WERI-Rb-1 (cell line): ENCODE data around the gene TMPRSS11A.

ENCODE experiments used
- DNase-seq: peaks from one replicate; pipeline ENCODE4 v3.0.0-alpha.2; 2020
- H3K27ac ChIP-seq: fragments of 250-450 bp; sonication (Bioruptor Pico); 2 replicates; pipeline ENCODE4 v1.5.1; 2020; ENCODE audit warnings: mild to moderate bottlenecking, moderate library complexity
- H3K27me3 ChIP-seq: fragments of 250-450 bp; sonication (Bioruptor Pico); 2 replicates; pipeline ENCODE4 v1.5.1; 2021; ENCODE audit warnings: mild to moderate bottlenecking, low read depth, moderate library complexity; ENCODE audit not compliant: insufficient read depth, severe bottlenecking
- H3K36me3 ChIP-seq: fragments of 250-450 bp; sonication (Bioruptor Pico); 2 replicates; pipeline ENCODE4 v1.5.1; 2020; ENCODE audit warnings: mild to moderate bottlenecking, moderate library complexity
- H3K4me3 ChIP-seq: 2 replicates; pipeline ENCODE4 v1.5.1; 2011; ENCODE audit warnings: low read depth, mild to moderate bottlenecking, control low read depth, low read length
- H3K9me3 ChIP-seq: fragments of 250-450 bp; sonication (Bioruptor Pico); 2 replicates; pipeline ENCODE4 v1.5.1; 2021; ENCODE audit warnings: mild to moderate bottlenecking, moderate library complexity; ENCODE audit not compliant: severe bottlenecking
- CTCF ChIP-seq: IDR thresholded peaks from 2 replicates; pipeline ENCODE4 v1.5.1; 2011; ENCODE audit warnings: low read depth, mild to moderate bottlenecking, control low read depth, inconsistent platforms, low read length

TMPRSS11A gene

GRCh38 chr4:67874986-67875385, 88.3 kb downstream of the TMPRSS11A start:
- DNase-seq: no peak
- Histone ChIP-seq H3K27ac (no peak overlapping the region), H3K4me3 (no peak overlapping the region), H3K27me3 (no peaks in the 10 kb centered on the region), H3K36me3 (no peaks in the 10 kb centered on the region), H3K9me3 (no peaks in the 10 kb centered on the region)
- TF ChIP-seq CTCF: no peak

GRCh38 chr4:67873116-67873515, 90.2 kb downstream of the TMPRSS11A start:
- no peak overlapping the region for H3K4me3 ChIP-seq
- H3K36me3 ChIP-seq: no peaks in the 10 kb centered on the region
- no peak for DNase-seq
- H3K9me3 ChIP-seq: no peaks in the 10 kb centered on the region
- no peak overlapping the region for H3K27ac ChIP-seq
- H3K27me3 ChIP-seq: no peaks in the 10 kb centered on the region
- TF ChIP-seq CTCF: no peak

GRCh38 chr4:67871867-67872266, 91.4 kb downstream of the TMPRSS11A start:
- H3K27ac ChIP-seq: no peak overlapping the region
- no peaks in the 10 kb centered on the region for H3K9me3 ChIP-seq
- peak; percentile 40; the same call in 1 of the 2 replicates for TF ChIP-seq CTCF
- H3K36me3 ChIP-seq: no peaks in the 10 kb centered on the region
- no peak overlapping the region for H3K4me3 ChIP-seq
- no peak for DNase-seq
- no peaks in the 10 kb centered on the region for H3K27me3 ChIP-seq

GRCh38 chr4:67869580-67870190, 93.6 kb downstream of the TMPRSS11A start:
- Histone ChIP-seq H3K4me3 (no peak overlapping the region), H3K9me3 (no peaks in the 10 kb centered on the region), H3K36me3 (no peaks in the 10 kb centered on the region), H3K27ac (no peak overlapping the region), H3K27me3 (no peaks in the 10 kb centered on the region)
- no peak for TF ChIP-seq CTCF
- no peak for DNase-seq

GRCh38 chr4:67861513-67861912, 101.8 kb downstream of the TMPRSS11A start:
- no peak for DNase-seq
- Histone ChIP-seq H3K9me3 (no peaks in the 10 kb centered on the region), H3K27ac (no peak overlapping the region), H3K27me3 (no peaks in the 10 kb centered on the region), H3K4me3 (no peak overlapping the region), H3K36me3 (no peaks in the 10 kb centered on the region)
- no peak for TF ChIP-seq CTCF
